A549 treated with RU486 at 1 μM for 4 hours (cell line): Measurements from ENCODE around the gene RHOT2. TPM values are rescaled to one million over a fixed set of nuclear protein-coding genes. Genes with fewer than 3 reads are reported as not detected.

Experiments used
- total RNA-seq: library from RNA; stranded (reverse); fragments of 200-300 nt; extraction: Qiagen RNA extraction; gene quantifications from 5 replicates; pipeline ENCODE4 v1.2.3, GENCODE V29; 2022; ENCODE audit warnings: low read depth

RHOT2 gene
- total RNA-seq: 59.7 to 96.5 TPM (median 84.1 TPM) in 5 replicates

GRCh38 chr16:667780-668518 lies at the start of gene RHOT2:
Gene RHOT2 (plus strand): TSS chr16:668132. CDS start chr16:668200, 68 bp downstream.

GRCh38 chr16:630815-631405 lies 37.0 kb upstream of the RHOT2 start, which contains the start of gene WFIKKN1:
Gene WFIKKN1 (plus strand): TSS chr16:630985. CDS start chr16:631254, 269 bp downstream.

GRCh38 chr16:636206-637080 lies 31.5 kb upstream of the RHOT2 start, which contains the start of gene METTL26:
Gene METTL26 (minus strand): TSS chr16:636305. CDS start chr16:636290, 15 bp downstream.

GRCh38 chr16:641326-642188 lies 26.4 kb upstream of the RHOT2 start, which contains the start of gene MCRIP2:
Gene MCRIP2 (plus strand): TSS chr16:641828. CDS start chr16:641992, 164 bp downstream.

GRCh38 chr16:648781-649589 lies 18.9 kb upstream of the RHOT2 start, which contains the start of gene WDR90:
Gene WDR90 (plus strand): TSS chr16:649365. CDS start chr16:649417, 52 bp downstream.

GRCh38 chr16:674968-675883 lies 7.3 kb downstream of the RHOT2 start, which contains the start of gene RHBDL1:
Gene RHBDL1 (plus strand): TSS chr16:675671. CDS start chr16:675791, 120 bp downstream.

GRCh38 chr16:679814-680624 lies 12.1 kb downstream of the RHOT2 start, which contains the start of gene STUB1:
Gene STUB1 (plus strand): TSS chr16:680410. CDS start chr16:680526, 116 bp downstream.

GRCh38 chr16:684071-684794 lies 16.3 kb downstream of the RHOT2 start, which contains the start of gene JMJD8:
Gene JMJD8 (minus strand): TSS chr16:684334. CDS start chr16:684319, 15 bp downstream.

GRCh38 chr16:705431-706188 lies 37.7 kb downstream of the RHOT2 start, which contains the start of gene FBXL16:
Gene FBXL16 (minus strand): TSS chr16:705801. CDS start chr16:697405, 8,396 bp downstream.

GRCh38 chr16:714558-715476 lies 46.9 kb downstream of the RHOT2 start, which contains the start of gene METRN:
Gene METRN (plus strand): TSS chr16:715118. CDS start chr16:715290, 172 bp downstream.

GRCh38 chr16:720990-721764 lies 53.2 kb downstream of the RHOT2 start, which contains the start of gene ANTKMT:
Gene ANTKMT (plus strand): TSS chr16:721146. CDS start chr16:721275, 129 bp downstream.

